Keratinocyte (primary cell): Measurements from ENCODE around the gene RIPOR2. TPM values are rescaled to one million over a fixed set of nuclear protein-coding genes. Genes with fewer than 3 reads are reported as not detected.

Experiments
- DNase-seq: peaks from one replicate; pipeline ENCODE4 v3.0.0-alpha.2; 2011; ENCODE audit warnings: low read depth, missing footprints, low spot score
- FAIRE-seq: peaks from 2 replicates; lab custom pipeline; 2011; peaks lifted over from hg19 to GRCh38; lab: Jason Lieb, UNC
- H2AFZ ChIP-seq: 2 replicates; pipeline ENCODE4 v1.6.0; 2012; ENCODE audit warnings: low read length, control low read depth, inconsistent platforms; ENCODE audit not compliant: control insufficient read depth
- H3K27ac ChIP-seq: 2 replicates; pipeline ENCODE4 v1.5.1; 2011; ENCODE audit warnings: low read length; ENCODE audit not compliant: control insufficient read depth, insufficient read depth
- H3K27me3 ChIP-seq: 3 replicates; pipeline ENCODE4 v1.6.0; 2011; ENCODE audit warnings: low read length; ENCODE audit not compliant: control insufficient read depth, insufficient read depth; ENCODE audit errors: extremely low read depth
- H3K36me3 ChIP-seq, 2 experiments: 2 replicates in 1 of 2; 3 replicates in 1 of 2; pipeline ENCODE4 v1.5.1; 2011; ENCODE audit warnings: low read length in 2 of 2, mild to moderate bottlenecking in 1 of 2; ENCODE audit not compliant: control insufficient read depth in 2 of 2, insufficient read depth in 2 of 2; ENCODE audit errors: extremely low read depth in 1 of 2
- H3K4me1 ChIP-seq: 3 replicates; pipeline ENCODE4 v1.5.1; 2011; ENCODE audit warnings: low read length; ENCODE audit not compliant: control insufficient read depth, insufficient read depth; ENCODE audit errors: extremely low read depth
- H3K4me2 ChIP-seq: 3 replicates; pipeline ENCODE4 v1.6.0; 2011; ENCODE audit warnings: low read depth, low read length; ENCODE audit not compliant: control insufficient read depth, insufficient read depth; ENCODE audit errors: extremely low read depth
- H3K4me3 ChIP-seq, 3 experiments: fragments of 200-600 bp in 1 of 3; sonication (generic) in 1 of 3; 2 replicates in 2 of 3; 3 replicates in 1 of 3; pipeline ENCODE4 v1.5.1; 2011 to 2016; ENCODE audit warnings: low read length in 3 of 3, mild to moderate bottlenecking in 3 of 3, control low read depth in 2 of 3, inconsistent platforms in 1 of 3, low read depth in 1 of 3, mixed read lengths in 1 of 3, mixed run types in 1 of 3, moderate library complexity in 1 of 3; ENCODE audit not compliant: control insufficient read depth in 2 of 3, insufficient read depth in 2 of 3; ENCODE audit errors: extremely low read depth in 1 of 3
- H3K79me2 ChIP-seq: 2 replicates; pipeline ENCODE4 v1.6.0; 2012; ENCODE audit warnings: low read length; ENCODE audit not compliant: control insufficient read depth, insufficient read depth
- H3K9ac ChIP-seq: 3 replicates; pipeline ENCODE4 v1.6.0; 2011; ENCODE audit warnings: low read length; ENCODE audit not compliant: control insufficient read depth, insufficient read depth; ENCODE audit errors: extremely low read depth
- H3K9me1 ChIP-seq: 3 replicates; pipeline ENCODE4 v1.6.0; 2011; ENCODE audit warnings: low read length; ENCODE audit not compliant: control insufficient read depth, insufficient read depth; ENCODE audit errors: extremely low read depth
- H3K9me3 ChIP-seq: 2 replicates; pipeline ENCODE4 v1.5.1; 2012; ENCODE audit warnings: low read depth, low read length; ENCODE audit not compliant: control insufficient read depth
- H4K20me1 ChIP-seq: 3 replicates; pipeline ENCODE4 v1.6.0; 2011; ENCODE audit warnings: low read length; ENCODE audit not compliant: control insufficient read depth, insufficient read depth; ENCODE audit errors: extremely low read depth
- EZH2 ChIP-seq: IDR thresholded peaks from one replicate; pipeline ENCODE4 v1.6.1; 2012; ENCODE audit warnings: inconsistent platforms, mild to moderate bottlenecking, low read length, moderate library complexity
- dilution Hi-C: fragments of 300-500 bp; cut with MboI; formaldehyde crosslinking; loops from one replicate; pipeline ENCODE4 v1.7.0; 2020; ENCODE audit warnings: low sequenced_read_pairs; ENCODE audit not compliant: extremely low pct_ligation_motif_present
- polyA plus RNA-seq, 5 experiments: library from polyadenylated mRNA; depleted of rRNA in 3 of 5; stranded (reverse) in 3 of 5; stranded (forward) in 1 of 5; unstranded in 1 of 5; fragments of >200 nt; gene quantifications; 1 replicate in 1 of 5; 2 replicates in 3 of 5; 3 replicates in 1 of 5; pipeline versions ENCODE4 v1.2.1 to v1.2.3, GENCODE V29; 2011 to 2012; ENCODE audit warnings: missing spikeins in 2 of 5, low read depth in 1 of 5, low replicate concordance in 1 of 5
- TF ChIP-seq, protein P1 (sequence below), 3 experiments: IDR thresholded peaks in 1 of 3; conservative IDR thresholded peaks in 1 of 3; optimal IDR thresholded peaks in 1 of 3; 2 replicates in 2 of 3; 3 replicates in 1 of 3; pipeline versions ENCODE3 to v1.5.1; 2011; ENCODE audit warnings: low read length in 3 of 3, mild to moderate bottlenecking in 3 of 3, moderate library complexity in 2 of 3, control low read depth in 1 of 3, inconsistent platforms in 1 of 3; ENCODE audit not compliant: insufficient read depth in 2 of 3; ENCODE audit errors: extremely low read depth in 1 of 3

The RIPOR2 gene
- polyA plus RNA-seq, 1 donor (not counting 4 experiments of a cell fraction or from before 2014, with no cell fraction given): 0.07 TPM

GRCh38 chr6:24836109-24836508 lies 99.7 kb downstream of the RIPOR2 start:
- no peaks in the 10 kb centered on the region for H3K9me1 ChIP-seq
- no peak for TF ChIP-seq EZH2
- TF ChIP-seq, protein P1, sequence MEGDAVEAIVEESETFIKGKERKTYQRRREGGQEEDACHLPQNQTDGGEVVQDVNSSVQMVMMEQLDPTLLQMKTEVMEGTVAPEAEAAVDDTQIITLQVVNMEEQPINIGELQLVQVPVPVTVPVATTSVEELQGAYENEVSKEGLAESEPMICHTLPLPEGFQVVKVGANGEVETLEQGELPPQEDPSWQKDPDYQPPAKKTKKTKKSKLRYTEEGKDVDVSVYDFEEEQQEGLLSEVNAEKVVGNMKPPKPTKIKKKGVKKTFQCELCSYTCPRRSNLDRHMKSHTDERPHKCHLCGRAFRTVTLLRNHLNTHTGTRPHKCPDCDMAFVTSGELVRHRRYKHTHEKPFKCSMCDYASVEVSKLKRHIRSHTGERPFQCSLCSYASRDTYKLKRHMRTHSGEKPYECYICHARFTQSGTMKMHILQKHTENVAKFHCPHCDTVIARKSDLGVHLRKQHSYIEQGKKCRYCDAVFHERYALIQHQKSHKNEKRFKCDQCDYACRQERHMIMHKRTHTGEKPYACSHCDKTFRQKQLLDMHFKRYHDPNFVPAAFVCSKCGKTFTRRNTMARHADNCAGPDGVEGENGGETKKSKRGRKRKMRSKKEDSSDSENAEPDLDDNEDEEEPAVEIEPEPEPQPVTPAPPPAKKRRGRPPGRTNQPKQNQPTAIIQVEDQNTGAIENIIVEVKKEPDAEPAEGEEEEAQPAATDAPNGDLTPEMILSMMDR (optimal IDR thresholded peaks at IDR 0.05 in 1 of 3, IDR thresholded peaks at IDR 0.05 in 1 of 3, conservative IDR thresholded peaks at IDR 0.05 in 1 of 3; ENCODE audit: extremely low read depth in 1 of 3, insufficient read depth in 2 of 3, low read length in 3 of 3): no peak
- no peaks in the 10 kb centered on the region for H4K20me1 ChIP-seq
- no peak overlapping the region for H3K4me2 ChIP-seq
- H3K36me3 ChIP-seq: no peaks in the 10 kb centered on the region
- no peak for DNase-seq
- H3K79me2 ChIP-seq: no peaks in the 10 kb centered on the region
- no peak overlapping the region for H2AFZ ChIP-seq
- H3K9ac ChIP-seq: no peak overlapping the region
- H3K4me3 ChIP-seq: no peak overlapping the region
- H3K27ac ChIP-seq: no peak overlapping the region
- no peaks in the 10 kb centered on the region for H3K9me3 ChIP-seq
- FAIRE-seq: no peak
- H3K27me3 ChIP-seq: no peaks in the 10 kb centered on the region
- no peaks in the 10 kb centered on the region for H3K4me1 ChIP-seq
- dilution Hi-C loops: no loop called here

DNA sequence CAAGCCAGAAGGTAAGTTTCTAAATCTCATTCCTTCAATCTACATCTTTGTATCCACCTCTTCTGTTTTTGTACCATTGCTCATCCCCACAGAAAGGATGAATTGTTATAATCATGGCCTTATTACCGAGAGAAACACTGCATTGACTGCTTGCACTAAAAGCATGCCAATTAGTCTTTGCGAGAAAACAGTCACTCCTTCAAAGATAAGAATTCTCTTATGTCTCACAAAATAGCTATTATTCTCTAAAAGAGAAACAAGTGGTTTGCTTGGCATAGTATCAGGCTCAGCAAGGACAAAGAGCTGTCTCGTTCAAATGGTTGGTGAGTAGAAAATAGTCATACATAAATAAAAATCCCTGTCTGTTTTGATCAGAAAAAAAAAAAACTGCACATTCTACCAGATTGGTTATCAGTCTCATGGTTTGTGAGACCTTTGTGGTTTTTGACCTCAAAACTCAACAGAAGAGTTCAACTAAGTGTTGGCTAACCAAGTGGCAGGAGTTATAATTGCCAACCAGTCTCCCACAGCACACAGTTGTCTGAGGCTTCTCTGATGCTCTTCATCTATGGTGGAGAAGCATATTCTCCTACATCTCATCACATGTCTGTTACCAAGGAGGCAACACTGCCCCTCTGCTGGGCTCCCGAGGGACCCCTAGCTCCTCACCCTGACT lies 101.9 kb downstream of the RIPOR2 start:
- no peaks in the 10 kb centered on the region for H3K36me3 ChIP-seq
- H3K9me1 ChIP-seq: no peaks in the 10 kb centered on the region
- no peaks in the 10 kb centered on the region for H3K9me3 ChIP-seq
- no peaks in the 10 kb centered on the region for H4K20me1 ChIP-seq
- no peak overlapping the region for H3K4me2 ChIP-seq
- no peak overlapping the region for H2AFZ ChIP-seq
- no peak overlapping the region for H3K4me3 ChIP-seq
- H3K27ac ChIP-seq: no peak overlapping the region
- DNase-seq (no peak), FAIRE-seq (no peak)
- no peaks in the 10 kb centered on the region for H3K4me1 ChIP-seq
- no peaks in the 10 kb centered on the region for H3K79me2 ChIP-seq
- H3K9ac ChIP-seq: no peak overlapping the region
- H3K27me3 ChIP-seq: no peaks in the 10 kb centered on the region
- dilution Hi-C loops: no loop called here
- no peak for TF ChIP-seq EZH2

DNA sequence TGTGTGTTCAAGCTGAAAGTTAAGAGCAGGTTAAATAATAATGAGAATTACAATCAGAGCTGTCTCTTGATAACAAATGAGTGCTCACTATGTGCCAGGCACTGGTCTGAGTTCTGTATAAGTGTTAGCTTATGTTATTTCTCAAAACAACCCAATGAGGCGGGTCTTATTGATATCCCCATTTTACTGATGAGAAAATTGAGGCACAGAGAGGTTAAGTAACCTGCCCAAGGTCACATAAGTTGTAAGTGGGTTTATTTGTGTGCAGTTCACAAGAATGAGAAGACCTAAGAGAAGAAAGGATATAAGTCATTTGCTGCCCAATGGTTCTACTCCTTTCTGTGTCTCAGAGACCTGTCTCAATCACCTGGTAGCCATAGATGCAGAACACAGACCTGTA lies 103.0 kb downstream of the RIPOR2 start:
- FAIRE-seq (no peak), DNase-seq (no peak)
- Histone ChIP-seq H3K4me1 (no peaks in the 10 kb centered on the region), H3K36me3 (no peaks in the 10 kb centered on the region), H3K27me3 (no peaks in the 10 kb centered on the region), H3K4me3 (no peak overlapping the region), H4K20me1 (no peaks in the 10 kb centered on the region), H3K9me1 (no peaks in the 10 kb centered on the region), H3K27ac (no peak overlapping the region), H3K9ac (no peak overlapping the region), H3K4me2 (no peak overlapping the region), H2AFZ (no peak overlapping the region), H3K79me2 (no peaks in the 10 kb centered on the region), H3K9me3 (no peaks in the 10 kb centered on the region)
- dilution Hi-C loops: no loop called here
- TF ChIP-seq, protein P1 (optimal IDR thresholded peaks at IDR 0.05 in 1 of 3, IDR thresholded peaks at IDR 0.05 in 1 of 3, conservative IDR thresholded peaks at IDR 0.05 in 1 of 3; ENCODE audit: extremely low read depth in 1 of 3, insufficient read depth in 2 of 3, low read length in 3 of 3): no peak
- TF ChIP-seq EZH2: no peak
